ENCODE results near the gene CYP4Z1. TPM values are rescaled to one million over a fixed set of nuclear protein-coding genes. Genes with fewer than 3 reads are reported as not detected.
A peak's percentile ranks its signal among the peaks of the same experiment; 100 is the strongest.
"Not testable (repeated sequence)": the region's sequence is repeated elsewhere in the genome, so short reads cannot be mapped to it uniquely, and the experiment has no call there.

The CYP4Z1 gene
- total RNA-seq, 1 experiment from 2014 or later: not detected

DNA sequence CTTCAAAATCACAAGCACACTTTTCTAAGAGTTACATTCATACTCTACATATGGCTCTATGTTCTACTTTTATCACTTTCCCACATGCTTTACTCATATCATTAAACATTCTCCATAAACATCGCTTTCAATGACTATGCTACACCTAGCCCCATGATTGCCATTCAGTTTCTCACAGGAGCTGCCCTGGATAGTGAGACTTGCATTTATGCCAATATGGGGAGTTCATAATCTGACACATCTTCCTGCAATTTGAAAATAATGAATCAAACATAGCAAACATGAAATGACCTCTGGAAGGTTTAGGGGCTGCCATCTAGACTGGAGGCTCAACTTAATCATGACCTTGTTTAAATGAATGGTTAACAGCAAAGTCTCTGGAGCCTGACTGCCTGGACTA lies 61.2 kb downstream of the CYP4Z1 start:
- Histone ChIP-seq H3K56ac (ENCODE audit: insufficient read length, low read depth, low read length) (no peak overlapping the region), H3K27ac (ENCODE audit: insufficient read length, low read depth, low read length) (no peak overlapping the region), H3K4ac (ENCODE audit: low read depth, low read length) (no peak overlapping the region), H3K14ac (ENCODE audit: insufficient read depth, low read length) (no peak overlapping the region), H3K9ac (ENCODE audit: extremely low read depth, insufficient read length, low read length) (no peak overlapping the region), H3K4me2 (ENCODE audit: insufficient read depth, insufficient read length, low read length) (no peak overlapping the region), H3K27me3 (ENCODE audit: insufficient read depth, low read length) (no peaks in the 10 kb centered on the region), H2AK5ac (ENCODE audit: insufficient read length, low read length) (no peak overlapping the region), H3K4me1 (ENCODE audit: insufficient read depth, low read length) (no peaks in the 10 kb centered on the region; the same call in 1 of the 2 replicates), H3K23ac (ENCODE audit: insufficient read length, low read depth, low read length) (no peak overlapping the region), H3K23me2 (ENCODE audit: insufficient read length, low read depth, low read length, poor library complexity, severe bottlenecking) (no peaks in the 10 kb centered on the region), H3K9me3 (ENCODE audit: control insufficient read depth, low read depth, low read length) (no peaks in the 10 kb centered on the region), H2BK15ac (ENCODE audit: low read depth, low read length) (no peak overlapping the region), H3K79me2 (ENCODE audit: insufficient read depth, low read length) (no peaks in the 10 kb centered on the region), H4K91ac (ENCODE audit: insufficient read length, low read depth, low read length) (no peak overlapping the region), H3T11ph (ENCODE audit: low read length) (no peak overlapping the region), H2BK12ac (ENCODE audit: insufficient read length, low read depth, low read length) (no peak overlapping the region), H4K8ac (replicated peaks; ENCODE audit: insufficient read length, low read depth, low read length) (no peak overlapping the region), H4K20me1 (ENCODE audit: control insufficient read depth, insufficient read depth, insufficient read length) (no peaks in the 10 kb centered on the region), H2BK120ac (ENCODE audit: low read depth, low read length, poor library complexity, severe bottlenecking) (no peak overlapping the region), H2BK5ac (ENCODE audit: insufficient read length, low read length) (no peak overlapping the region), H4K5ac (ENCODE audit: insufficient read length, low read depth, low read length) (no peak overlapping the region), H3K18ac (ENCODE audit: insufficient read length, low read depth, low read length) (no peak overlapping the region), H2AFZ (ENCODE audit: low read length) (no peak overlapping the region), H3K79me1 (ENCODE audit: insufficient read depth, low read depth, low read length, poor library complexity, severe bottlenecking) (no peaks in the 10 kb centered on the region), H2BK20ac (ENCODE audit: low read depth, low read length, poor library complexity, severe bottlenecking) (no peak overlapping the region)
- no peak overlapping the region for H3K4me3 Mint-ChIP-seq
- H3K27ac Mint-ChIP-seq: no peak overlapping the region
- no peaks in the 10 kb centered on the region; the same call in 1 of the 2 replicates for H3K27me3 Mint-ChIP-seq (ENCODE audit: low read depth)
- no CpG with 5 or more reads among the region's 1 CpG for WGBS (ENCODE audit: extremely low coverage, insufficient read length, low lambda C conversion rate)
- TF ChIP-seq, protein P1, sequence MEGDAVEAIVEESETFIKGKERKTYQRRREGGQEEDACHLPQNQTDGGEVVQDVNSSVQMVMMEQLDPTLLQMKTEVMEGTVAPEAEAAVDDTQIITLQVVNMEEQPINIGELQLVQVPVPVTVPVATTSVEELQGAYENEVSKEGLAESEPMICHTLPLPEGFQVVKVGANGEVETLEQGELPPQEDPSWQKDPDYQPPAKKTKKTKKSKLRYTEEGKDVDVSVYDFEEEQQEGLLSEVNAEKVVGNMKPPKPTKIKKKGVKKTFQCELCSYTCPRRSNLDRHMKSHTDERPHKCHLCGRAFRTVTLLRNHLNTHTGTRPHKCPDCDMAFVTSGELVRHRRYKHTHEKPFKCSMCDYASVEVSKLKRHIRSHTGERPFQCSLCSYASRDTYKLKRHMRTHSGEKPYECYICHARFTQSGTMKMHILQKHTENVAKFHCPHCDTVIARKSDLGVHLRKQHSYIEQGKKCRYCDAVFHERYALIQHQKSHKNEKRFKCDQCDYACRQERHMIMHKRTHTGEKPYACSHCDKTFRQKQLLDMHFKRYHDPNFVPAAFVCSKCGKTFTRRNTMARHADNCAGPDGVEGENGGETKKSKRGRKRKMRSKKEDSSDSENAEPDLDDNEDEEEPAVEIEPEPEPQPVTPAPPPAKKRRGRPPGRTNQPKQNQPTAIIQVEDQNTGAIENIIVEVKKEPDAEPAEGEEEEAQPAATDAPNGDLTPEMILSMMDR (conservative IDR thresholded peaks at IDR 0.05): no peak
- H3K9me3 Mint-ChIP-seq: peaks cover 0 to 6% of the 10 kb centered on the region in 2 experiments; a peak in 2 of 5 replicates
- H3K4me1 Mint-ChIP-seq: peaks cover 30 to 32% of the 10 kb centered on the region in 2 experiments
- DNase-seq: no peak
- no peaks in the 10 kb centered on the region for H3K36me3 Mint-ChIP-seq (ENCODE audit: insufficient read depth in 1 of 3, low read depth in 3 of 3)

DNA sequence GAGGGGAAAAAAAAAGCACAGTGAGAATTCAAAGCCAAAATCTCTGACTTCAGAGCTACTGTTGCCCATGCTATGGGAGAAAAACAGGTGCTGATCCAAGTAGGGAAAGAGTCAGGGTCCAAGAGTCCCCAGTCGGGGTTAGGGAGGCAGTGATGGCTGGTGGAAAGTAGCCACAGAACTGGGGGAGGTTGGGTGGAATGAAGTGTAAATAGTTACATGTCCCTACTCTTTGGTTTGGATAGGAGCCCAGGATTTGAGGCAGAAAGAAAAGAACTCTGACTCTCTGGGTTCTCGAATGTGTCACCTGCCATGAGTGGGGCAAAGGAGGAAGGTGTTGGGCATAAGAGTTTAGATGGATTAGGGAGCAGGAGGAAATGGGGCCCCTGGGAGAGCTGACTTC lies 61.8 kb downstream of the CYP4Z1 start:
- not testable (repeated sequence) for H3K4me2 ChIP-seq (ENCODE audit: insufficient read depth, insufficient read length, low read length); H3K23ac ChIP-seq (ENCODE audit: insufficient read length, low read depth, low read length); H3K9me3 Mint-ChIP-seq; H3K4me1 ChIP-seq (ENCODE audit: insufficient read depth, low read length); H3K23me2 ChIP-seq (ENCODE audit: insufficient read length, low read depth, low read length, poor library complexity, severe bottlenecking); H3K18ac ChIP-seq (ENCODE audit: insufficient read length, low read depth, low read length); DNase-seq; H2BK12ac ChIP-seq (ENCODE audit: insufficient read length, low read depth, low read length); H3K27me3 ChIP-seq (ENCODE audit: insufficient read depth, low read length); H3K27me3 Mint-ChIP-seq (ENCODE audit: low read depth); H3K9me3 ChIP-seq (ENCODE audit: control insufficient read depth, low read depth, low read length); H4K8ac ChIP-seq (replicated peaks; ENCODE audit: insufficient read length, low read depth, low read length); H4K20me1 ChIP-seq (ENCODE audit: control insufficient read depth, insufficient read depth, insufficient read length); H2BK120ac ChIP-seq (ENCODE audit: low read depth, low read length, poor library complexity, severe bottlenecking); H3K56ac ChIP-seq (ENCODE audit: insufficient read length, low read depth, low read length); H3K4ac ChIP-seq (ENCODE audit: low read depth, low read length); H3K9ac ChIP-seq (ENCODE audit: extremely low read depth, insufficient read length, low read length); H3K4me3 Mint-ChIP-seq; H3K36me3 Mint-ChIP-seq (ENCODE audit: insufficient read depth in 1 of 3, low read depth in 3 of 3); H3K14ac ChIP-seq (ENCODE audit: insufficient read depth, low read length); H3T11ph ChIP-seq (ENCODE audit: low read length); H4K5ac ChIP-seq (ENCODE audit: insufficient read length, low read depth, low read length); H3K79me2 ChIP-seq (ENCODE audit: insufficient read depth, low read length); H2AK5ac ChIP-seq (ENCODE audit: insufficient read length, low read length); H2BK15ac ChIP-seq (ENCODE audit: low read depth, low read length); H3K27ac ChIP-seq (ENCODE audit: insufficient read length, low read depth, low read length); H2AFZ ChIP-seq (ENCODE audit: low read length); H4K91ac ChIP-seq (ENCODE audit: insufficient read length, low read depth, low read length); H2BK20ac ChIP-seq (ENCODE audit: low read depth, low read length, poor library complexity, severe bottlenecking); H3K79me1 ChIP-seq (ENCODE audit: insufficient read depth, low read depth, low read length, poor library complexity, severe bottlenecking); H2BK5ac ChIP-seq (ENCODE audit: insufficient read length, low read length)
- peak overlapping the region in 1 of 3 experiments; percentile 27; a peak in 1 of 7 replicates for H3K27ac Mint-ChIP-seq
- WGBS (ENCODE audit: extremely low coverage, insufficient read length, low lambda C conversion rate): no CpG with 5 or more reads among the region's 2 CpGs
- peaks cover 30 to 32% of the 10 kb centered on the region in 2 experiments for H3K4me1 Mint-ChIP-seq

Measured in H9 (cell line).